Large intestine (tissue), 3 donors: ENCODE results near the gene FAM3B. TPM values are rescaled to one million over a fixed set of nuclear protein-coding genes. Genes with fewer than 3 reads are reported as not detected.

Experiments used
- DNase-seq, 2 donors: peaks; one replicate each; pipeline versions ENCODE4 v3.0.0 to v3.0.0-alpha.2; 2013
- H3K27ac ChIP-seq: one replicate; pipeline ENCODE4 v1.5.1; 2013; ENCODE audit warnings: low read length
- H3K27me3 ChIP-seq: 2 replicates; pipeline ENCODE4 v1.6.1; 2013; ENCODE audit warnings: low read length; ENCODE audit not compliant: control insufficient read depth, insufficient read depth
- H3K36me3 ChIP-seq: 2 replicates; pipeline ENCODE4 v1.6.1; 2013; ENCODE audit warnings: low read length; ENCODE audit not compliant: control insufficient read depth, insufficient read depth
- H3K4me1 ChIP-seq: one replicate; pipeline ENCODE4 v1.6.1; 2013; ENCODE audit warnings: low read length; ENCODE audit not compliant: control insufficient read depth, insufficient read depth
- H3K4me3 ChIP-seq: one replicate; pipeline ENCODE4 v1.5.1; 2013; ENCODE audit warnings: low read length
- H3K9me3 ChIP-seq: one replicate; pipeline ENCODE4 v1.6.1; 2013; ENCODE audit warnings: mild to moderate bottlenecking, low read depth, low read length, moderate library complexity; ENCODE audit not compliant: control insufficient read depth
- WGBS: methylation state at CpG from one replicate; pipeline ENCODE4 v1.1.5; 2013; ENCODE audit warnings: low lambda C conversion rate; ENCODE audit not compliant: insufficient coverage; 5-methylcytosine and 5-hydroxymethylcytosine counted together
- polyA plus RNA-seq: library from polyadenylated mRNA; unstranded; fragments of 120-200 nt; gene quantifications from one replicate; pipeline ENCODE4 v1.2.1, GENCODE V29; 2013

Gene FAM3B
- polyA plus RNA-seq, 1 donor: 7.4 TPM

- whole genome bisulfite sequencing: 74% methylated on average over 4 of the region's 10 CpGs
- DNase-seq: no peak
- no peaks in the 10 kb centered on the region for H3K9me3 ChIP-seq
- H3K36me3 ChIP-seq: no peaks in the 10 kb centered on the region
- H3K4me3 ChIP-seq: no peak overlapping the region
- peaks cover 25% of the 10 kb centered on the region for H3K27me3 ChIP-seq
- peaks cover 40% of the 10 kb centered on the region for H3K4me1 ChIP-seq
- H3K27ac ChIP-seq: no peak overlapping the region
These were observed 857 bp downstream of the FAM3B start for GRCh38 chr21:41317458-41317857.

- peaks cover 21% of the 10 kb centered on the region for H3K27me3 ChIP-seq
- no peaks in the 10 kb centered on the region for H3K9me3 ChIP-seq
- H3K4me1 ChIP-seq: peaks cover 44% of the 10 kb centered on the region
- H3K36me3 ChIP-seq: no peaks in the 10 kb centered on the region
- no peak overlapping the region for H3K4me3 ChIP-seq
- no peak overlapping the region for H3K27ac ChIP-seq
- no peak for DNase-seq
- no CpG with 5 or more reads among the region's 9 CpGs for whole genome bisulfite sequencing
These were observed 1.6 kb downstream of the FAM3B start for GRCh38 chr21:41318218-41318617.

- peaks cover 44% of the 10 kb centered on the region for H3K4me1 ChIP-seq
- no peak overlapping the region for H3K4me3 ChIP-seq
- WGBS: 50% methylated on average over 2 of the region's 7 CpGs
- no peaks in the 10 kb centered on the region for H3K36me3 ChIP-seq
- peak overlapping the region; percentile 61 for H3K27ac ChIP-seq
- peaks cover 21% of the 10 kb centered on the region for H3K27me3 ChIP-seq
- H3K9me3 ChIP-seq: no peaks in the 10 kb centered on the region
- peak; percentile 89 to 94 for DNase-seq
These were observed 2.7 kb downstream of the FAM3B start for GRCh38 chr21:41319273-41319672.

GRCh38 chr21:41321211-41321907 lies 4.8 kb downstream of the FAM3B start:
- Histone ChIP-seq H3K27ac (no peak overlapping the region), H3K9me3 (no peaks in the 10 kb centered on the region), H3K4me1 (peaks cover 40% of the 10 kb centered on the region), H3K4me3 (no peak overlapping the region), H3K36me3 (no peaks in the 10 kb centered on the region), H3K27me3 (peaks cover 10% of the 10 kb centered on the region)
- 87% methylated on average over 5 of the region's 20 CpGs for WGBS
- DNase-seq: no peak

GRCh38 chr21:41321908-41322495 lies 5.4 kb downstream of the FAM3B start:
- no peak for DNase-seq
- Histone ChIP-seq H3K27ac (no peak overlapping the region), H3K36me3 (no peaks in the 10 kb centered on the region), H3K4me1 (peaks cover 42% of the 10 kb centered on the region), H3K27me3 (peaks cover 5% of the 10 kb centered on the region), H3K9me3 (no peaks in the 10 kb centered on the region), H3K4me3 (no peak overlapping the region)
- no CpG with 5 or more reads among the region's 7 CpGs for WGBS

GRCh38 chr21:41322496-41323382 lies 6.1 kb downstream of the FAM3B start:
- Histone ChIP-seq H3K4me1 (peaks cover 42% of the 10 kb centered on the region), H3K27me3 (no peaks in the 10 kb centered on the region), H3K27ac (no peak overlapping the region), H3K36me3 (no peaks in the 10 kb centered on the region), H3K9me3 (no peaks in the 10 kb centered on the region), H3K4me3 (no peak overlapping the region)
- WGBS: no CpG with 5 or more reads among the region's 23 CpGs
- peak in 1 of 2 donors; percentile 42 for DNase-seq

- Histone ChIP-seq H3K27ac (no peak overlapping the region), H3K4me1 (peaks cover 28% of the 10 kb centered on the region), H3K27me3 (no peaks in the 10 kb centered on the region), H3K36me3 (no peaks in the 10 kb centered on the region), H3K9me3 (no peaks in the 10 kb centered on the region), H3K4me3 (no peak overlapping the region)
- no peak for DNase-seq
- WGBS: no CpG with 5 or more reads among the region's 7 CpGs
These were observed 8.7 kb downstream of the FAM3B start for GRCh38 chr21:41325138-41325912.

- no peak overlapping the region for H3K27ac ChIP-seq
- H3K9me3 ChIP-seq: no peaks in the 10 kb centered on the region
- 95% methylated on average over 4 of the region's 13 CpGs for WGBS
- H3K27me3 ChIP-seq: no peaks in the 10 kb centered on the region
- no peaks in the 10 kb centered on the region for H3K36me3 ChIP-seq
- DNase-seq: peak; percentile 47 to 71
- H3K4me3 ChIP-seq: no peak overlapping the region
- peaks cover 21% of the 10 kb centered on the region for H3K4me1 ChIP-seq
These were observed 9.9 kb downstream of the FAM3B start for GRCh38 chr21:41326414-41327080.

- WGBS: no CpG with 5 or more reads among the region's 8 CpGs
- Histone ChIP-seq H3K27ac (no peak overlapping the region), H3K4me1 (peaks cover 9% of the 10 kb centered on the region)
These were observed 11.2 kb downstream of the FAM3B start for GRCh38 chr21:41327753-41328152.

More at GRCh38 chr21:41327753-41328152, 11.2 kb downstream of the FAM3B start:
- Histone ChIP-seq H3K27me3 (no peaks in the 10 kb centered on the region), H3K9me3 (no peaks in the 10 kb centered on the region), H3K4me3 (no peak overlapping the region), H3K36me3 (no peaks in the 10 kb centered on the region)
- no peak for DNase-seq
